Measurements from ENCODE around the gene PTPN7.

PTPN7 gene

GRCh38 chr1:202165267-202165941, 5.0 kb upstream of the PTPN7 start:
- WGBS (ENCODE audit: insufficient coverage, insufficient read length) = no CpG with 5 or more reads among the region's 20 CpGs
- no peak overlapping the region for H3K4me3 ChIP-seq (ENCODE audit: low read length)
- no peak for DNase-seq (ENCODE audit: low read depth, low spot score)
- H3K9me3 ChIP-seq (ENCODE audit: control insufficient read depth, insufficient read depth, low read length) = no peaks in the 10 kb centered on the region
- H3K36me3 ChIP-seq (ENCODE audit: control insufficient read depth, insufficient read depth, low read length) = no peaks in the 10 kb centered on the region; the same call in 1 of the 2 replicates
- H3K4me1 ChIP-seq (ENCODE audit: control insufficient read depth, insufficient read depth, low read length) = peaks cover 5% of the 10 kb centered on the region
- no peaks in the 10 kb centered on the region for H3K27me3 ChIP-seq (ENCODE audit: control insufficient read depth, insufficient read depth, low read length)
- H3K27ac ChIP-seq (ENCODE audit: low read length) = no peak overlapping the region

GRCh38 chr1:202164271-202165037, 4.1 kb upstream of the PTPN7 start:
- Histone ChIP-seq H3K27me3 (ENCODE audit: control insufficient read depth, insufficient read depth, low read length) (no peaks in the 10 kb centered on the region), H3K4me3 (ENCODE audit: low read length) (no peak overlapping the region), H3K4me1 (ENCODE audit: control insufficient read depth, insufficient read depth, low read length) (peaks cover 6% of the 10 kb centered on the region), H3K27ac (ENCODE audit: low read length) (no peak overlapping the region), H3K36me3 (ENCODE audit: control insufficient read depth, insufficient read depth, low read length) (no peaks in the 10 kb centered on the region; the same call in 1 of the 2 replicates), H3K9me3 (ENCODE audit: control insufficient read depth, insufficient read depth, low read length) (no peaks in the 10 kb centered on the region)
- no CpG with 5 or more reads among the region's 11 CpGs for WGBS (ENCODE audit: insufficient coverage, insufficient read length)
- DNase-seq (ENCODE audit: low read depth, low spot score) = no peak

- Histone ChIP-seq H3K4me3 (ENCODE audit: low read length) (no peak overlapping the region), H3K27ac (ENCODE audit: low read length) (no peak overlapping the region), H3K27me3 (ENCODE audit: control insufficient read depth, insufficient read depth, low read length) (no peaks in the 10 kb centered on the region), H3K9me3 (ENCODE audit: control insufficient read depth, insufficient read depth, low read length) (no peaks in the 10 kb centered on the region), H3K4me1 (ENCODE audit: control insufficient read depth, insufficient read depth, low read length) (peaks cover 6% of the 10 kb centered on the region), H3K36me3 (ENCODE audit: control insufficient read depth, insufficient read depth, low read length) (no peaks in the 10 kb centered on the region; the same call in 1 of the 2 replicates)
- DNase-seq (ENCODE audit: low read depth, low spot score) = no peak
- no CpG with 5 or more reads among the region's 12 CpGs for WGBS (ENCODE audit: insufficient coverage, insufficient read length)
Measured at GRCh38 chr1:202163281-202164270, 3.2 kb upstream of the PTPN7 start.

- DNase-seq (ENCODE audit: low read depth, low spot score) = no peak
- Histone ChIP-seq H3K27me3 (ENCODE audit: control insufficient read depth, insufficient read depth, low read length) (no peaks in the 10 kb centered on the region), H3K4me3 (ENCODE audit: low read length) (no peak overlapping the region), H3K9me3 (ENCODE audit: control insufficient read depth, insufficient read depth, low read length) (no peaks in the 10 kb centered on the region), H3K27ac (ENCODE audit: low read length) (no peak overlapping the region), H3K36me3 (ENCODE audit: control insufficient read depth, insufficient read depth, low read length) (no peaks in the 10 kb centered on the region; the same call in 1 of the 2 replicates), H3K4me1 (ENCODE audit: control insufficient read depth, insufficient read depth, low read length) (peaks cover 6% of the 10 kb centered on the region)
- WGBS (ENCODE audit: insufficient coverage, insufficient read length) = no CpG with 5 or more reads among the region's 15 CpGs
Measured at GRCh38 chr1:202162418-202163280, 2.2 kb upstream of the PTPN7 start.

GRCh38 chr1:202162047-202162417, 1.6 kb upstream of the PTPN7 start:
- Histone ChIP-seq H3K27ac (ENCODE audit: low read length) (no peak overlapping the region), H3K4me3 (ENCODE audit: low read length) (no peak overlapping the region), H3K27me3 (ENCODE audit: control insufficient read depth, insufficient read depth, low read length) (no peaks in the 10 kb centered on the region), H3K36me3 (ENCODE audit: control insufficient read depth, insufficient read depth, low read length) (no peaks in the 10 kb centered on the region; the same call in 1 of the 2 replicates), H3K9me3 (ENCODE audit: control insufficient read depth, insufficient read depth, low read length) (no peaks in the 10 kb centered on the region), H3K4me1 (ENCODE audit: control insufficient read depth, insufficient read depth, low read length) (peaks cover 6% of the 10 kb centered on the region)
- DNase-seq (ENCODE audit: low read depth, low spot score) = no peak
- whole genome bisulfite sequencing (ENCODE audit: insufficient coverage, insufficient read length) = no CpG with 5 or more reads among the region's 4 CpGs

- no peak for DNase-seq (ENCODE audit: low read depth, low spot score)
- WGBS (ENCODE audit: insufficient coverage, insufficient read length) = no CpG with 5 or more reads among the region's 22 CpGs
- Histone ChIP-seq H3K4me3 (ENCODE audit: low read length) (no peak overlapping the region), H3K9me3 (ENCODE audit: control insufficient read depth, insufficient read depth, low read length) (no peaks in the 10 kb centered on the region), H3K27ac (ENCODE audit: low read length) (no peak overlapping the region), H3K36me3 (ENCODE audit: control insufficient read depth, insufficient read depth, low read length) (no peaks in the 10 kb centered on the region; the same call in 1 of the 2 replicates), H3K4me1 (ENCODE audit: control insufficient read depth, insufficient read depth, low read length) (peaks cover 6% of the 10 kb centered on the region), H3K27me3 (ENCODE audit: control insufficient read depth, insufficient read depth, low read length) (no peaks in the 10 kb centered on the region)
Measured at GRCh38 chr1:202161151-202162046, 997 bp upstream of the PTPN7 start.

GRCh38 chr1:202159534-202160371, 649 bp downstream of the PTPN7 start:
- no CpG with 5 or more reads among the region's 16 CpGs for WGBS (ENCODE audit: insufficient coverage, insufficient read length)
- DNase-seq (ENCODE audit: low read depth, low spot score) = no peak
- Histone ChIP-seq H3K27ac (ENCODE audit: low read length) (no peak overlapping the region), H3K27me3 (ENCODE audit: control insufficient read depth, insufficient read depth, low read length) (no peaks in the 10 kb centered on the region), H3K4me1 (ENCODE audit: control insufficient read depth, insufficient read depth, low read length) (peaks cover 8% of the 10 kb centered on the region), H3K36me3 (ENCODE audit: control insufficient read depth, insufficient read depth, low read length) (no peaks in the 10 kb centered on the region; the same call in 1 of the 2 replicates), H3K9me3 (ENCODE audit: control insufficient read depth, insufficient read depth, low read length) (no peaks in the 10 kb centered on the region), H3K4me3 (ENCODE audit: low read length) (no peak overlapping the region)

GRCh38 chr1:202158810-202159533, 1.4 kb downstream of the PTPN7 start:
- no CpG with 5 or more reads among the region's 10 CpGs for WGBS (ENCODE audit: insufficient coverage, insufficient read length)
- Histone ChIP-seq H3K4me1 (ENCODE audit: control insufficient read depth, insufficient read depth, low read length) (peaks cover 10% of the 10 kb centered on the region), H3K27me3 (ENCODE audit: control insufficient read depth, insufficient read depth, low read length) (no peaks in the 10 kb centered on the region), H3K9me3 (ENCODE audit: control insufficient read depth, insufficient read depth, low read length) (no peaks in the 10 kb centered on the region), H3K4me3 (ENCODE audit: low read length) (no peak overlapping the region), H3K27ac (ENCODE audit: low read length) (no peak overlapping the region), H3K36me3 (ENCODE audit: control insufficient read depth, insufficient read depth, low read length) (no peaks in the 10 kb centered on the region; the same call in 1 of the 2 replicates)
- no peak for DNase-seq (ENCODE audit: low read depth, low spot score)
